ENCODE measurements around the gene GATM.
"Not testable (repeated sequence)": the region's sequence is repeated elsewhere in the genome, so short reads cannot be mapped to it uniquely, and the experiment has no call there.

The GATM gene

DNA sequence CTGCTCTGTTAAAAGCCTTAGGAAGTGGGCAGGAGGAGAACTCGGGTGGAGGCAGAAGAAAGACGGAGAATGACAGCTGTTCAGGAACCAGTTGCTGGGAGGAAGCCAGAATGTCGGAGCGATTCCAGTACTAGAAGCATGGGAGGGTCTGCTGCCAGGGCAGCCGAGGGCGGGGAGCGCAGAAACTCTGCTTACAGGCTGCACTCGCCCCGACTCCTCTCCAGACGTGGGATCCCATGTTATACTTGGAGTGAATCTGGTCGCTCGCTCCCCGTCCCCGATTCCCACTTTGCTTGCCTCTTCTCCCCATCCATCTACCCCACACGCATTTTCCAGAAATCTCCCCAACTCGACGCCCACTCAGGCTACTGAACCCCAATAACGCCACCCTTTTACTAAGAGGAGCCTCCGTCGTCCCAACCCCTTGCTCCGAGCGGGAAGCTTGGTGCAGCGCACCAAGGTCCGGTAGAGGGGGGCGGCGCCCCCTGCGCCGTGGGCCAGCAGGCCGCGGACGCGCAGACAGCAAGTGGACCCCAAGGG is 665 bp downstream of the GATM start:
- FAIRE-seq: no peak
- DNase-seq (ENCODE audit: insufficient read length, low spot score): no peak
- TF ChIP-seq POU2F2 (IDR thresholded peaks at IDR 0.05; ENCODE audit: low read depth, low read length): no peak
- TF ChIP-seq PAX5 (IDR thresholded peaks at IDR 0.05; ENCODE audit: insufficient read depth, low read length, severe bottlenecking): no peak
- no peak for TF ChIP-seq SPI1 (IDR thresholded peaks at IDR 0.05; ENCODE audit: low read depth, low read length)
- no peak for TF ChIP-seq TAF1 (IDR thresholded peaks at IDR 0.05; ENCODE audit: low read depth, low read length)
- no peak for TF ChIP-seq POLR2AphosphoS5 (IDR thresholded peaks at IDR 0.05; ENCODE audit: low read depth, low read length)
- no peak for TF ChIP-seq POLR2A (IDR thresholded peaks at IDR 0.05; ENCODE audit: low read depth, low read length)

DNA sequence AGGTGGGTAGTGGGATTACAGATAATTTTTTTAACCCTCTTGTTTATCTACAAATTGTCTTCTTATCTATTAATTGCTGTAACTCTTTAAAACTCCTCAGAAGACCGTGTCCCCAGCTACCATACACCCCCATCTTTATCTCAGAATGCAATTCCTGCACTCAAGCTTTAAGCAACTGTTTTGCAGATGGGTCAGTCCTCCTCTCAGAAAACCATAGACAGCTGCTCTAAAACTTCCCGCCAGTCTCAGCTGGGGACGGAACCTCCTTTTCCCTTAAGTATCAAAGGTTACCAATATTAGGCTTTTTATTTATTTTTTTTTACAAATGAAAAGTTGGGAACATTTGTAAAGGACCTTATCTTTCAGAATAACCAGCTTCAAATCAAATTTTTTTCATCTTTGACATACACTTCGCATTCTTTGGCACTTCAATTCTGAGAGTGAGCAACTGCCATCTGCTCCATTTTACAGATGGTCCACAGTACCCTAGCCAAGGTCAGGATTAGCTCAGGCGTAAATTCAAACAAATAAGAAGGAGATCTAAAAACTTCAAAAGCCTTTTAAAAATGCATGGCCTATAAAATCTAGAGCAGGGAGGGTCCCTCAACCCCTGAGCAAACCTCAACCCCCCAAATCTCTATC is 1.3 kb downstream of the GATM start:
- TF ChIP-seq POLR2A (IDR thresholded peaks at IDR 0.05; ENCODE audit: low read depth, low read length) (no peak), PAX5 (IDR thresholded peaks at IDR 0.05; ENCODE audit: insufficient read depth, low read length, severe bottlenecking) (no peak), SPI1 (IDR thresholded peaks at IDR 0.05; ENCODE audit: low read depth, low read length) (no peak), POLR2AphosphoS5 (IDR thresholded peaks at IDR 0.05; ENCODE audit: low read depth, low read length) (no peak), TAF1 (IDR thresholded peaks at IDR 0.05; ENCODE audit: low read depth, low read length) (no peak), POU2F2 (IDR thresholded peaks at IDR 0.05; ENCODE audit: low read depth, low read length) (no peak)
- no peak for DNase-seq (ENCODE audit: insufficient read length, low spot score)
- FAIRE-seq: no peak

DNA sequence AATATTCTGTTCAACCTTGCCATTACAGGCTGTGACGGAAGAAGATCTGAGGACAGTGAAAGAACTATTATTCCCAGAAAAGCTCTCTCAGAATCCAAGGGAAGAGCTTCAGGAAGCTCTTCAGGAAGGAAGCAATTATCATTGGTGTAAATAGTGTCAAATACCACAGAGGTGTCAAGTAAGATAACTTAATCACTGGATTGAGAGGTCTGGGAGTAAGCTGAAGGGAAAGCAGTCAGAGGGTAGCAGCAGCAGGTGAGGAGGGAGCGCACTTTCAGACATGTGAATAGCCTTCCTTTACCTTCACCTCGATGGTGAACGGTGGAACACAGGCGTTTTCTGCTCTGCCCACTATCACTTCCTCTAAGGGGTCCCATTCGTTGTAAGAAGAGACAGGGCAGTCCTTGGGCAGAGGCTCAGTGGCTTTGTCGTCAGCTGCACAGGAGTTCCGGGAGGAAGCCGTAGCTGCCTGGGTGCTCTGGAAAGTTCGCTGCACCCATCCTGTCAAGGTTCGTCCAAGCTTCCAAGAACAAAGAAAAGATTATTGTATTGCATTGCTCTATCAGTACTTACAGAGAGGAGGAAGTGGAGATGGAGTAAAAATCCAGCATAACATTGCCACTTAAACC is 1.9 kb downstream of the GATM start:
- DNase-seq (ENCODE audit: insufficient read length, low spot score) (no peak), FAIRE-seq (peak; percentile 71)
- no peak for TF ChIP-seq TAF1 (IDR thresholded peaks at IDR 0.05; ENCODE audit: low read depth, low read length)
- TF ChIP-seq POLR2AphosphoS5 (IDR thresholded peaks at IDR 0.05; ENCODE audit: low read depth, low read length): no peak
- TF ChIP-seq POU2F2 (IDR thresholded peaks at IDR 0.05; ENCODE audit: low read depth, low read length): no peak
- no peak for TF ChIP-seq POLR2A (IDR thresholded peaks at IDR 0.05; ENCODE audit: low read depth, low read length)
- peak; percentile 35; the same call in 1 of the 2 replicates for TF ChIP-seq SPI1 (IDR thresholded peaks at IDR 0.05; ENCODE audit: low read depth, low read length)
- no peak for TF ChIP-seq PAX5 (IDR thresholded peaks at IDR 0.05; ENCODE audit: insufficient read depth, low read length, severe bottlenecking)

DNA sequence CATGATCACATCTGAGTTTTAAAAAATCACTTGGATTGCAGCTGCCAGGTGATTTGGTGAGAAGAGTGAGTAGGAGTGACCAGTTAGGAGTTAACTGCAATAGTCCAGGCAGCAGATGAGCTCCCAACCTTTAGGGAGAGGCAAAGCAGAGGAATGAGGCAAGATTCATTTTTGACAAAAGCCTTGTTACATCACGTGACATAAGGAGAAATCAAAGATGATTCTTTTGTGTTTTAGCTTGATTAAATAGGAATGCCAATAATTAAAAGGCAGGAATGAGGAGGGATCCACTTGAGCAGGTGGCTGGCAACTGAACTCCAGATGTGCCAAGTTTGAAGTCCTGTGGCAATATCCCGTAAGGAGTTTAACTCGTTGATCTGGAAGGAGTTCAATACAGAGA is 2.5 kb downstream of the GATM start:
- DNase-seq (ENCODE audit: insufficient read length, low spot score): no peak
- peak; percentile 40 for FAIRE-seq

DNA sequence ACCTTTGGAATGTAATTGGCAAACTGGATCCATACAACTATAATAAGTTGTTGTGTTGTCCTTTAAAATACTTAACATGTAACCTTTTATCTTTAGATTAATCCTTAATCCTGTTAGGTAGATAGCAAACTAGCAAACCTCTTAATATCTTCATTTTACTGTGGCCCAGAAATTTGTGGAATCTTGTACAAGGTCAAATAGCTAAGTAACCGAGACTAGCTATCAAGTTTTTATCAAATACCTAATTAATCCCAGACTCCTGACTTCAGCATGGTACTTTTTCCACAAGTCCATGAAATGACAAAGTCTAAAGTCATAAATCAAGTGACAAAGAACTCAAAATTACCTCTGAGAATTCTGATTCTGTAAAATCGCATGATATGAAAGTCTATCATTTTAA is 4.4 kb downstream of the GATM start:
- DNase-seq (ENCODE audit: insufficient read length, low spot score): no peak
- FAIRE-seq: no peak

More for the DNA sequence above, 2.5 kb downstream of the GATM start:
- TF ChIP-seq POLR2AphosphoS5 (IDR thresholded peaks at IDR 0.05; ENCODE audit: low read depth, low read length): no peak
- TF ChIP-seq TAF1 (IDR thresholded peaks at IDR 0.05; ENCODE audit: low read depth, low read length): no peak
- no peak for TF ChIP-seq POU2F2 (IDR thresholded peaks at IDR 0.05; ENCODE audit: low read depth, low read length)
- no peak for TF ChIP-seq POLR2A (IDR thresholded peaks at IDR 0.05; ENCODE audit: low read depth, low read length)
- no peak for TF ChIP-seq SPI1 (IDR thresholded peaks at IDR 0.05; ENCODE audit: low read depth, low read length)
- no peak for TF ChIP-seq PAX5 (IDR thresholded peaks at IDR 0.05; ENCODE audit: insufficient read depth, low read length, severe bottlenecking)

DNA sequence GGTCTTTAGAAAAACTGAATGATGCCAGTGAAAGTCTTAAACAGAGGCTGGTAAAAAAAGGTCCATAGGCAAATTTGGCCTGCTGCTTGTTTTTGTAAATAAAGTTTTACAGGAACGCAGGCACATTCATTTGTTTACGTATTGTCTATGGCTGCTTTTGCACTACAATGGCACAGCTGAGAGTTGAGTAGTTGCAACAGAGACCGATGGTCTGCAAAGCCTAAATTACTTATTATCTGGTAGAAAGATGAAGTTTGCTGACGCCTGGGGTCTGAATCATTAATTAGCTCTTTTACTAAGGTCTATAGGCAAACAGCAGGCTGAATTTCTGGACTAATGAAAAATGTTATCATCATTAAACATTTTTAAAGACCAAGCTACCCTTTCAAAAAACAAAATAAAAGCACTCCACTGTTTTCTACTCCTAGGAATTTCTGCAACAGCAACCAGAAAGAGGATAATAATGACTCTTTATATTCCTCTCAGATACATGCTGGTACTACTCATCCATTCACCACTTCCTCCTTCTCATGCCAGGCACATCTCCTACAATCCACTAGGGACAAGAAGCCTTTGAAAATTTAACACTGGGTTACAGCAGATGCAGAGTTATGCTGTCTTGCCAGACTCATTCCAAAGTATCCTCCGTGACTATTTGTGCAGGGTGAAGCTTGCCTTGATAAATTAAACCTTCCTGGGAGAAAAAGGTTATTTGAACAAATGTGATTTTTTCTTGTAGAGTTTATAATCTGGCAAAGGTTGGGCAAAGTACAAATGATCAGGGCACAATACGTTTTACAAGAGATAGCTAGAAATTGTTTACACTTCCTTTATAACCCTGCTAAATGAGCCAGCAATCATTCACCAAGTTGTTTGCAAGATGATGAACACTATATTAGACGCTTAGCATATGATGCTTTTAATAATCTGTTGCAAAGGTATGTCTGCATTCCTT is 6.0 kb downstream of the GATM start:
- TF ChIP-seq POLR2A (IDR thresholded peaks at IDR 0.05; ENCODE audit: low read depth, low read length) (no peak), SPI1 (IDR thresholded peaks at IDR 0.05; ENCODE audit: low read depth, low read length) (0 out of 2 replicates have a peak, but pooled peaks have one; percentile 34)
- DNase-seq (ENCODE audit: insufficient read length, low spot score) (no peak), FAIRE-seq (no peak)

More for the DNA sequence above, 4.4 kb downstream of the GATM start:
- TF ChIP-seq SPI1 (IDR thresholded peaks at IDR 0.05; ENCODE audit: low read depth, low read length) (no peak), POLR2AphosphoS5 (IDR thresholded peaks at IDR 0.05; ENCODE audit: low read depth, low read length) (no peak), TAF1 (IDR thresholded peaks at IDR 0.05; ENCODE audit: low read depth, low read length) (no peak), POLR2A (IDR thresholded peaks at IDR 0.05; ENCODE audit: low read depth, low read length) (no peak), POU2F2 (IDR thresholded peaks at IDR 0.05; ENCODE audit: low read depth, low read length) (no peak), PAX5 (IDR thresholded peaks at IDR 0.05; ENCODE audit: insufficient read depth, low read length, severe bottlenecking) (no peak)

DNA sequence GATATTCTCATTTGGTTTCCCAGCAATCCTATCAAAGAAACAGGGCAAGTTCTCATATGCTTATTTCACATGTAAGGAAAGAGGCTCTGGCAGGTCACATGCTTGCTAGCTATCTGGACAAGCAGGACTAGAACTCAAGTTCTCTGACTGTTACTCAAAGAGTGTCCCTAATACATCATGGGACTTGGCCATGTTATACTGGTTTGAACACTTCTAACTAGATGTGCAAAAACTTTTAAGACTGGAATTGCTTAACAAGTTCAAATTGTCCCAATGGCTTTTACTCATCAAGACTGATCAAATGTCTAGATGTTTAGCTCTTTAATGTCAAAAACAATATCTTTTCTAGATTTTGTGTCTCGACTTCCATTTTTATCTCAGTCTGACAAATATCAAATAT is 6.8 kb downstream of the GATM start:
- TF ChIP-seq SPI1 (IDR thresholded peaks at IDR 0.05; ENCODE audit: low read depth, low read length): no peak
- no peak for TF ChIP-seq POLR2AphosphoS5 (IDR thresholded peaks at IDR 0.05; ENCODE audit: low read depth, low read length)
- TF ChIP-seq PAX5 (IDR thresholded peaks at IDR 0.05; ENCODE audit: insufficient read depth, low read length, severe bottlenecking): no peak
- TF ChIP-seq TAF1 (IDR thresholded peaks at IDR 0.05; ENCODE audit: low read depth, low read length): no peak
- TF ChIP-seq POU2F2 (IDR thresholded peaks at IDR 0.05; ENCODE audit: low read depth, low read length): no peak
- no peak for TF ChIP-seq POLR2A (IDR thresholded peaks at IDR 0.05; ENCODE audit: low read depth, low read length)
- peak; percentile 41 for FAIRE-seq
- no peak for DNase-seq (ENCODE audit: insufficient read length, low spot score)

DNA sequence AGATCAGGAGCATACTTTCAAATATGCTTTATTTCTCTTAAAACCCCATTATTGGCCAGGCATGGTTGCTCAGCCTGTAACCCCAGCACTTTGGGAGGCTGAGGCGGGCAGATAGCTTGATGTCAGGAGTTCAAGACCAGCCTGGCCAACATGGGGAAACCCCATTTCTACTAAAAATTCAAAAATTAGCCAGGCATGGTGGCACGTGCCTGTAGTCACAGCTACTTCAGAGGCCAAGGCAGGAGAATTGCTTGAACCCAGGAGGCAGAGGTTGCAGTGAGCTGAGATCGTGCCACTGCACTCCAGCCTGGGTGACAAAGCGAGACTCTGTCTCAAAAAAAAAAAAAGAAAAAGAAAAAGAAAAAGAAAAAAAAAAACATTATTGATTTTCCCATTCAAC is 8.3 kb downstream of the GATM start:
- peak; percentile 9 for FAIRE-seq
- DNase-seq (ENCODE audit: insufficient read length, low spot score): not testable (repeated sequence)

DNA sequence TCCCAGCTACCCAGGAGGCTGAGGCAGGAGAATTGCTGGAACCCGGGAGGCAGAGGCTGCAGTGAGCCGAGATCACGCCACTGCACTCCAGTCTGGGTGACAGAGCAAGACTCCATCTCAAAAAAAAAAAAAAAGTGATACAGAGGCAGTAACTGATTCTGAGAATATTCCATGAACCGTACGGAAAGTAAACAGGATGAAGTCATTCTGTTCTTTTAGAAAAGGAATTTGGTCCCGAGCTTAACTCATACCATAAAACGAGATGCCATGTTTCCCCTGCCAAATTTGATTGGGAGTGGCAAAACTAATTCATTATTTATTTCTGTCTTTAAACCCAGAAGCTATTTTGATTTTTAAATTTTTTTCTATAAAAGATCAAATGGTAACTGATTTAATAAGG is 11.1 kb downstream of the GATM start:
- not testable (repeated sequence) for DNase-seq (ENCODE audit: insufficient read length, low spot score); FAIRE-seq
